CD4-positive, alpha-beta T cell (primary cell): ENCODE measurements around the gene FILIP1L. TPM values are rescaled to one million over a fixed set of nuclear protein-coding genes. Genes with fewer than 3 reads are reported as not detected.
"Not testable (repeated sequence)": the region's sequence is repeated elsewhere in the genome, so short reads cannot be mapped to it uniquely, and the experiment has no call there.

ENCODE experiments used
- ATAC-seq: fragments of 200-7000 bp; cut with Tn5 transposase; one replicate; pipeline ENCODE4 v1.10.0; 2022; ENCODE audit warnings: mild to moderate bottlenecking; ENCODE audit not compliant: poor library complexity
- CTCF ChIA-PET: fragments of 350-600 bp; sonication (Branson Sonifier 250); formaldehyde crosslinking; loops from one replicate; lab custom pipeline; 2021; ENCODE audit warnings: antibody characterized with exemption, inconsistent platforms; lab: Charles Lee
- POLR2A ChIA-PET: fragments of 350-600 bp; sonication (Branson Sonifier 250); formaldehyde crosslinking; loops from one replicate; lab custom pipeline; 2021; ENCODE audit warnings: antibody characterized with exemption, inconsistent platforms; lab: Charles Lee
- DNase-seq, 14 experiments: peaks; one replicate each; pipeline ENCODE4 v3.0.0-alpha.2; 2013 to 2020; ENCODE audit warnings: mixed read lengths in 2 of 14
- H3K27ac ChIP-seq, 2 donors: one replicate each; pipeline versions ENCODE4 v1.5.1 to v1.7.0; 2013; ENCODE audit warnings: low read length in 2 of 2, low read depth in 1 of 2, mild to moderate bottlenecking in 1 of 2
- H3K27me3 ChIP-seq, 2 experiments: 1 replicate in 1 of 2; 2 replicates in 1 of 2; pipeline versions ENCODE4 v1.6.1 to v1.7.0; 2013; ENCODE audit warnings: low read length in 2 of 2, control low read depth in 1 of 2, mild to moderate bottlenecking in 1 of 2, moderate library complexity in 1 of 2; ENCODE audit not compliant: insufficient read depth in 2 of 2, control insufficient read depth in 1 of 2
- H3K36me3 ChIP-seq: one replicate; pipeline ENCODE4 v1.6.1; 2013; ENCODE audit warnings: low read length, control low read depth; ENCODE audit not compliant: insufficient read depth
- H3K4me1 ChIP-seq: one replicate; pipeline ENCODE4 v1.6.1; 2013; ENCODE audit warnings: low read length, control low read depth; ENCODE audit not compliant: insufficient read depth
- H3K4me3 ChIP-seq: one replicate; pipeline ENCODE4 v1.5.1; 2013; ENCODE audit warnings: mild to moderate bottlenecking, low read length, moderate library complexity
- H3K9me3 ChIP-seq, 2 experiments: 1 replicate in 1 of 2; 2 replicates in 1 of 2; pipeline versions ENCODE4 v1.6.1 to v1.7.0; 2013; ENCODE audit warnings: low read length in 2 of 2, mild to moderate bottlenecking in 2 of 2, control low read depth in 1 of 2, moderate library complexity in 1 of 2; ENCODE audit not compliant: control insufficient read depth in 1 of 2, insufficient read depth in 1 of 2
- H3K27ac Mint-ChIP-seq: one replicate; pipeline ENCODE4 v1.8.0; 2020; ENCODE audit warnings: mixed read lengths
- H3K27me3 Mint-ChIP-seq: one replicate; pipeline ENCODE4 v1.8.0; 2021; ENCODE audit warnings: mixed read lengths
- H3K36me3 Mint-ChIP-seq: one replicate; pipeline ENCODE4 v1.8.0; 2021; ENCODE audit warnings: low read depth, mixed read lengths
- H3K4me1 Mint-ChIP-seq: one replicate; pipeline ENCODE4 v1.8.0; 2021; ENCODE audit warnings: low read depth, mixed read lengths
- H3K4me3 Mint-ChIP-seq: one replicate; pipeline ENCODE4 v1.8.0; 2020; ENCODE audit warnings: mild to moderate bottlenecking, mixed read lengths
- H3K9me3 Mint-ChIP-seq: one replicate; pipeline ENCODE4 v1.8.0; 2020; ENCODE audit warnings: mixed read lengths
- CTCF ChIP-seq: fragments of 200-600 bp; IDR thresholded peaks from one replicate; pipeline ENCODE4 v1.8.0; 2022; ENCODE audit warnings: antibody characterized with exemption, mild to moderate bottlenecking
- intact Hi-C, 2 experiments: fragments of 100-400 bp; cut with DNase I in 1 of 2; cut with micrococcal nuclease in 1 of 2; formaldehyde crosslinking; loops; one replicate each; pipeline versions ENCODE4 v1.15.1 to v1.9.0; 2023 to 2025; cut with DNase I, micrococcal nuclease
- total RNA-seq, 174 experiments: library from RNA in 2 of 174; stranded (reverse) in 2 of 174; gene quantifications; one replicate each; pipeline ENCODE4 v1.2.3 and lab custom pipeline; 2021 to 2026

FILIP1L gene
- total RNA-seq, 2 experiments from 2014 or later, result 0.08 to 0.28 TPM

- Histone ChIP-seq H3K4me1 (no peaks in the 10 kb centered on the region), H3K36me3 (peaks cover 5% of the 10 kb centered on the region), H3K9me3 (no peaks in the 10 kb centered on the region), H3K4me3 (no peak overlapping the region), H3K27me3 (no peaks in the 10 kb centered on the region), H3K27ac (no peak overlapping the region)
- intact Hi-C loops, result no loop called here
- ChIA-PET POLR2A (no interaction called here), CTCF (interaction anchor here (1.0 kb wide), 1 partner anchor 226 kb away, joined by 3 read pairs; no protein-coding TSS in a partner anchor)
- TF ChIP-seq CTCF, result no peak
- Mint-ChIP-seq H3K9me3 (no peaks in the 10 kb centered on the region), H3K27me3 (no peaks in the 10 kb centered on the region), H3K27ac (no peak overlapping the region), H3K4me1 (peaks cover 1% of the 10 kb centered on the region), H3K36me3 (no peaks in the 10 kb centered on the region), H3K4me3 (no peak overlapping the region)
- peak in 3 of 14 experiments; percentile 13 to 20 (median 14) for DNase-seq
- ATAC-seq, result no peak
These were observed 271.3 kb downstream of the FILIP1L start for GRCh38 chr3:99842826-99843589.

- H3K27ac Mint-ChIP-seq, H3K27me3 ChIP-seq, H3K27ac ChIP-seq, POLR2A ChIA-PET, H3K9me3 ChIP-seq, H3K4me3 ChIP-seq, H3K27me3 Mint-ChIP-seq, H3K36me3 ChIP-seq, H3K4me1 ChIP-seq, H3K4me3 Mint-ChIP-seq, ATAC-seq, DNase-seq, intact Hi-C loops, H3K9me3 Mint-ChIP-seq, H3K4me1 Mint-ChIP-seq, H3K36me3 Mint-ChIP-seq: not testable (repeated sequence)
- CTCF ChIA-PET, result interaction anchor here (1.8 kb wide), 1 partner anchor 10 kb away, joined by 5 read pairs; no protein-coding TSS in a partner anchor
These were observed 272.4 kb downstream of the FILIP1L start for GRCh38 chr3:99841949-99842348.

GRCh38 chr3:99839613-99840012, 274.7 kb downstream of the FILIP1L start:
- H3K27ac ChIP-seq, result no peak overlapping the region
- Mint-ChIP-seq H3K27me3 (no peaks in the 10 kb centered on the region), H3K27ac (no peak overlapping the region), H3K4me3 (no peak overlapping the region), H3K9me3 (no peaks in the 10 kb centered on the region), H3K4me1 (no peaks in the 10 kb centered on the region), H3K36me3 (no peaks in the 10 kb centered on the region)
- H3K4me3 ChIP-seq, result no peak overlapping the region
- ChIA-PET CTCF (interaction anchor here (1.5 kb wide), 1 partner anchor 14 kb away, joined by 4 read pairs; no protein-coding TSS in a partner anchor), POLR2A (no interaction called here)
- no peak for ATAC-seq
- no peak for DNase-seq
- intact Hi-C loops, result loop anchor here in 1 of 2 experiments (10.0 kb wide), 1 partner anchor 225 kb away; no protein-coding TSS in a partner anchor
- H3K4me1 ChIP-seq, result no peaks in the 10 kb centered on the region
- no peaks in the 10 kb centered on the region for H3K27me3 ChIP-seq
- H3K36me3 ChIP-seq, result peaks cover 5% of the 10 kb centered on the region
- no peak for TF ChIP-seq CTCF
- no peaks in the 10 kb centered on the region for H3K9me3 ChIP-seq
